GM21447 (cell line): Measurements from ENCODE around the gene GANAB.
"Not testable (repeated sequence)": the region's sequence is repeated elsewhere in the genome, so short reads cannot be mapped to it uniquely, and the experiment has no call there.

Source experiments
- ATAC-seq: cut with Tn5 transposase; IDR thresholded peaks from one replicate; pipeline ENCODE4 v1.9.1; 2021; ENCODE audit not compliant: unreplicated experiment

Gene GANAB

DNA sequence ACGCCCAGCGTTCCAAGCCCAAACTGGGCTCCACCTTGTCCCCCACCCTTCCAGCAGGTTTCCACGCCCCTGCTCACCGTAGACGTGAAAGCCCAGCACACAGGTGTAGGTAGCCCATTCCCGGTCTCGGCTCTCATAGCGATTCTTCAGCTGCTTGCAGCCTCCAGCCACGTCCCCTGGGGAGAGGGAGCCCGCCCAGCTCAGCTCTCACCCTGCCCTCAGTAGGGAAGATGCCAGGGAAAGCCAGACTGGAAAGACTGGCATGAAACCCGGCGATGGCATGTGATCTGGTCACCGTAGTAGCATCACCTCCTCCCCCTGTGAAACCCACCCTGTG lies 43.4 kb downstream of the GANAB start:
- no peak for ATAC-seq

DNA sequence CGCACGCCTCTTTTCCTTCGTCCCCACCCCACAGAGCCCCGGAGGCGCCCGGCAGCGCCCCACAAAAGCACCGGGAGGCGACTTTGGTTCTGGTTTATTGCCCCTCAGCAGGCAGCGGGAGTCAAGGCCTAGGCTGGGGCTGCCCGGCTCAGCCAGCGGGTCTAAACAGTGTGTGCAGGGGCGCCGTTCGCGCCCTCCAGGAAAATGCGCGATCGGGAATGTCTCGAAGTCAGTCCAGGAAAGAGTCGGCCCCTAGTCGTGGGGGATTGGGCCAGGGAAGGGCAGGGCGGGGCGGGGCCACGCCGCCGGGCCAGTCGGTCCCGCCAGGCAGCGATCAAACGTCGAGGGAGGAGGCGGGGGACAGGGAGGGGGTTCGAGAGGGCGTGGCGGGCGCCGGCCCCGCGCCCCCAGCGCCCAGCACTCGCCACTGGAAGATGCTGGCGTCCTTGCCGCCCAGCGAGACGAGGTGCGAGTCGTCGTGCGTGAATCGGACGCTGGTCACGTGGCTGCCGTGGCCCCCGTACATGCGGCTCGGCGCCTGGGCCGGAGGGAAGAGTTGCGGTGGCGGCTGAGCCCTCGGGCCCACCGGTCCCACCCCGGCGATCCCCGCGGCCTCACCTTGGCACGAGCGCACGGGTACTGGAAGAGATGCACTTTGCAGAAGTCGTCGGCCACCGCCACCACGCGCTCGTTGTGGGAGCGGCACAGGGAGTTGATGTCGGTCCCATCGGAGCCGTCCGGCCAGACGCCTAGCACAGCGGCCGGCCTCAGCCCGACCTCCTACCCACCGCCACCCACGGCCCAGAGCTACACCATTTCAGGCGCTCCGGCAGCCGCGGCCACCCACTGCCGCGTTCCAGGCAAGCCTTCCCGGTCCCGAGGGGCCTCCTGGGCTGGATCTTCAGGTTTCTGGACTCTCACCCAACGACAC lies 44.0 kb downstream of the GANAB start:
- ATAC-seq, result no peak

DNA sequence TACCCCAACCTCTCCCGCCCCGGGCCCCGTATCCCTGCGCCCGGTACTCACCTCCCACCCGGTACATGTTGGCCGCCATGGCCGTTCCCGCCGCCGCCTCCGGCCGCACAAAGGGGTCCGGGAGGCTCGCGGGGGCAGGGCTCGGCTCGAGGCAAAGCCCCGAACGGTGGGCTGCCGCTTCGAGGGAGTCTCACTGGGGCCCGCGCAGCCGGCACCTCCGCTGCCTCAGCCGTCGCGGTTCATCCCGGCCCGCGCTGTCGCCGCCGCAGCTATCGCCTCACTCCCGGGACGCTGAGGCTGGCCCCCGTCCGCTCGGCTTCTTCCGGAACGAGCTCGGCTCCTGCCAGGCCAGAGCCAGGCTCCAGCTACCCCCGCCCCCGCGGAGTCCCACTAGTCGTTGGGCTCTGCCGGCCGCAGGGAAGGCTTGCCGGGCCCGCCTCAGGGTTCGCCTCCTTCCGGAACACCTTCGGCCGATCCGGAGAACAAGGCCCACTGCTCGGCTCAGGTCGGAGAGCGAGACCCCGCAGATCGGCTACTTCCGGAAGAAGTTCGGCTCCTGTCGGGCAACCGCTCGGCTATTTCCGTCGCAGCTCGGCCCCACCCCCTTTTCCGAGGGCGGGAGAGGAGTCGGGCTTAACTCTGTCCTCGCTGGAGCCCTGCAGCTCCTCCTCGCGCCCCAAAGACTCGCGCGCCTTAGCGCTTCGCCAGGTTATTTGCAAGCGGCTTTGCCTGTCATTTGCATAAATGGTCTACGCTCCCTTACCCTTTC lies 44.9 kb downstream of the GANAB start, which contains the start of gene MTA2:
TSS of gene MTA2 (minus strand) at position 494 of the 769 bp plus-strand sequence. CDS start at position 79, 415 bp downstream.
- ATAC-seq, result peak; percentile 65

DNA sequence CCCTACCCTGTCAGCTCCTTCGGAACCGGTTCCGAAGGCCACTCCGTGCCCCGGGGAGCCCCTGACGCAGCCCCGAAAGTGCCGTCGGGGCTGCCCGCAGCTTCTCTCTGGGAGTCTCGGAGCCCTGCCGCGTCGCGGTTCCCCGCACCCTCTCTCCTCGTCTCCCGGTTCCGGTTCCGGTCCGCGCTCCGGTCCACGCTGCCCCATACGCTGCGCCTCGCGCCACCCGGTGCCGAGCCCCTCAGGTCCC lies 45.4 kb downstream of the GANAB start:
- ATAC-seq, result no peak

DNA sequence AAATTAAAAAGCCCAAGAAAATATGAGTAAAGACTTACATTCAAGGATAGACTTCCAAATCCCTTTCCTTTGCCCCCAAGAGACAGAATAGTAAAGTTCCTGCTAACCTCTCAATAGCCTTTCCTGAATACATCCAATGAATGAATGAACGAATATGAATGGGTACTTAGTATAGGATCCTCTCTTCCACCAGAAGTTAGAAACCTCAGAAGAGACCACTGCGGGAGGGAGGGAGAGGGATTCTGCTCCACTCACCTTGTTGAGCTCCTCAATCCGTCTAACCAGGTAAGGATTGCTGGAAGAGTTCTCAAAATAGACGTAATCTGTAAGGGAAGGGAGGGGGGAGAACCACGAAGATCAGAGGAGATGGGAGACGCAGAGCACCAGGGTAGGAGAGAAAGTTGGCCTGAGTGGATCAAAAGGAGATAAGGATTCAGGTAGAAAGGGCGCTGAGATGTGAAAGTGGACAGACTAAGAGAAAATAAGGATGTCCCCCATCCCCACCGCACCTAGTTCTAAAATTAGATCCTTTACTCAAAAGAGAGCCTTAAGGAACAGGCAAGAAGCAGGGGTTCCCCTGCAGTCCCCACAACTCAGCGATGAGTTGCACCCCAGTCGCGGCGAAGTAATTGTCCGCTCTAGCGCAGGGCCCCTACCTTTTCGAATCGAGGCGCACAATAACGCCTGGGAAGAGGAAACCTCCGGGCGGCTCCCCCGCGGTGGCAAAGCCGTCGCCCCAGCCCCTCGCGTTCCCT lies 45.9 kb downstream of the GANAB start:
- no peak for ATAC-seq

DNA sequence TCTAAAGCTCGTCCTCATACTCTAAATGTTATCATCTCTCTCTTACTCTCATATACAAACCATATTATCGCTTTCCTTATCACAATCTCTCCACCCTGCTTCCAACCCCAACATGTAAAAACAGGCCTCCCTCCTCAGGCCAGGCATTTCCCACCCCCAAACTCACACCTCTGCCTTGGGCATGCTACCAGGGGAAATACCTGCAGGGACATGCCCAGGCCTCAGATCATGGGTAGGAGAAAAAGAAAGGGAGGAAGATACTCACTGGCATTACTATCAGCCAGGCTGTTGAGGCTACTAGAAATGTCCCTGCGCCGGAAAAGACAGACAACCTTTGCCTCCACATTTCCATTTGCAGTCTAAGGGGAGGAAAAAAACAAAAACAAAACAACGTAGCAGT lies 46.5 kb downstream of the GANAB start:
- ATAC-seq, result no peak

DNA sequence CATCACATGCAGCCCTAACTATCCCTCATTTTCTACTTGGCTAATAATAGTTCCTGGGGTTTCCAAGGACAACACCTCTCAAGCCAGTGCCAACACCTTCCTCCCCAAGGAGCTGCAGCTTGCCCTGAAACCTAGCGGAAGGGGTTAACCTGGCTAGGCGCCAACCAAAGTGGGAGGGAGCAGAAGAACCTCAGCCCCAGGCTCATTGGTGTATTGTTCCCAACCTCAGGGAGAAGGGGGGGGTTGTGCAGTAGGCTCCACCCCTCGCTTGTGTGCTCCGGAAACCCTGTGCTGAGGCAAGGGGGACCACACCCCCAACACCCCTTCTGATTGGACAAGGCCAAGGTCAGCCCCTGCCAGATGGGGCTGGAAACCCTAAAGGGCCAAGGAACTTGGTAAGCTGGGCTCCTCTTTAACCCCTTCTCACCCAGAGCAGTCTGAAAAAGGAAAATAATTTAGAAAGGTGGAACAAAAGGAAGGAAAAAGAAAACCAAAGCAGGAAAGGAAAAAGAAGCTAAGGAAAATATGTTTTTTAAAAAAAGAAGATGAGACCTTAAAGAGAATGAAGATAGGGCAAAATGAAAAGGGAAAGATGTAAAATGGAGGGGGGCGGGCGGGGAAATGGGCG lies 47.2 kb downstream of the GANAB start:
- peak; percentile 59 for ATAC-seq

DNA sequence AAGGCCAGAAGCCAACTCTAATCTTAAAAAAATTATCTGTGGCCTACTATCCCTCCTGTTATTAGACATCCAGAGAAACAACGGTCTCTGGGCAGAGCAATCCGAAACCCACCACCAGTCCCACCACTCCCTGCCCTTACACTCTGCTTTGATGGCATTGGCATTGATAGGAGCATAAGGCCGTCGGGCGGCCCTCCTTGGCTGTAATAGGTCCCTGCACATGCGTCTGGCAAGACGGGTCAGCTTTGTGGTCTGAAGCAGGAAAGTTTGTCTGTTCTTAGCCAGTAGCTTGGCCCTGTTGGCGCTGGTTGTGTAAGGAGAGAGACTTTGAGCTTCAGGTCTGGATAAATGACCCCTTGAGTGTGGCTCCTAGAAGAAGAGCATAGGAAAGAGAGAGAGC lies 51.3 kb downstream of the GANAB start:
- no peak for ATAC-seq

DNA sequence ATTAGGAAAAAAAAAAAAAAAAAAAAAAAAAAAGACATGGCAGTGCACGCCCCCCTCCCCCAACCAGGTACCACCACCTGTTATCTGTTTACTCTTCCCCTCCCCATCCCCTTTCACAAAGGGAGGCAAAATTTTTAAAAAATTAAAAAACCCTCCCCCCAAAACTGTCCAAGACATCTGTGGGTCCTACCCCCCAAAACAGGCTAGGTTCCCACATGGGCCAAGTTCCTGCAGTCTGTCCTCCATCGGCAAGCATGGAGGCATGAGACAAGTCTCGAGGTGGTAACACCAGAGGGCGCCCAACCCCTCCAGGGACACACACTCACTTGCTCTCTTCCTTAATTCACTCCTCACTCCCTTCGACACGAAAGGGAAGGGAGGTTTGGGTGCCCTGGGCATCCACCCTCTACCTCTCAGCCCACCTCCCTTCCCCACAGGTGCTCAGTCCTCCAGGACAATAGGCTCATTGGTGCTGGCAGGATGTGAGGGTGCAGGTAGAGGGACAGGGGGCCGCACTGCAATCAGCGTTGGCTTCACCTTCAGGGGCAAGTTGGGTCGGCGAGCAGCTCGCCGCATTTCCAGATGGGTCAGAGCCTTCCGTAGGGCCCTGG lies 52.9 kb downstream of the GANAB start:
- no peak for ATAC-seq

DNA sequence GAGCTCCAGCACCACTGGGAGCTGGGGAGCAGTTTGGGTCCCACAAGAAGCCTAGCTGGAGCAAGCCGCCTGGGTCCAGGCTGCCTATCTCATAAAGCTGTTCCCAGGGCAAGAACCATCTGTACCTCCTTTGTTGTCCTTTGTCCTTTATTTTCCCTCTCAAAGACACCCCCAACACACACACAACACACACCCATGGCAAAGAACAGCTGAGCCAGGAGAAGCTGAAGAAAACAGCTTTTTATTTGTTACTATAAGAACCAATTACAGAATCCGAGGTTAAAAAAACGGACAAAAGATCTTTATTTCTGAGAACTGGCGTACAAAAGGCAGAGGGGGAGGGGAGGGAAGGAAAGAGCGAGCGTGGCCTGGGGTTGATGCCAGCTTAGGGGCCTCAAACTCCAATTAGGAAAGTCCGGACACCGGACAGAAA lies 53.4 kb downstream of the GANAB start:
- ATAC-seq, result no peak

DNA sequence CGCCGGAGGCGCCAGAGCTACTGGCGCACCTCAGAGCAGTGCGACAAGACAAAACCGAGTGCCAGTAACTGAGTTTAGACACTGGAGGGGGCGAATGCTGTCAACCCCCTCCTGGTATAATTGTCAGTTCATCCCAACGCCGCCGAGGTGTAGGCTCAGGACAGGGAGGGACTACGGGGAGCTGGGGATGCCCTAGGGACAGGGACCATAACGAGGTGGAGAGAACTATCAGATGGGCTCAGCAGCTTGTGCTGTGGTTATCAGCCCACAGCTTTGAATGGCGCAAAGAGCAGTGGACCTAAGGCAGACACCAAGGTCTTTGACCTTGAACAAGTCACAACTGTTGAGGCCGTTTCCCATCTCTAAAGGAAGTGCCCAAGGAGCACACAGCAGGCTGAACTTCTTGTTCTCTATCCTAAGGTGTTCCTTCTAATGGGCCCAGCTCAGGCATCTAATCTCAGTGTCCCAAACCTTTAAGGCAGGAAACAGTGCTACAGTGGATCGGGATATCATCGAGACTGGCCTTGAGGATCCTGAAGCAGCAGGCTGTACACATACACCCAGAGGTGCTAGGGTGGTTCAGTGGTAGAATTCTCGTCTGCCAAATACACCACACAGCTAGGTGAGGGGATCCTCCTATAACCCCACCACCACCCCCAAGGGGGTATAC lies 54.1 kb downstream of the GANAB start:
- peak; percentile 1 for ATAC-seq

DNA sequence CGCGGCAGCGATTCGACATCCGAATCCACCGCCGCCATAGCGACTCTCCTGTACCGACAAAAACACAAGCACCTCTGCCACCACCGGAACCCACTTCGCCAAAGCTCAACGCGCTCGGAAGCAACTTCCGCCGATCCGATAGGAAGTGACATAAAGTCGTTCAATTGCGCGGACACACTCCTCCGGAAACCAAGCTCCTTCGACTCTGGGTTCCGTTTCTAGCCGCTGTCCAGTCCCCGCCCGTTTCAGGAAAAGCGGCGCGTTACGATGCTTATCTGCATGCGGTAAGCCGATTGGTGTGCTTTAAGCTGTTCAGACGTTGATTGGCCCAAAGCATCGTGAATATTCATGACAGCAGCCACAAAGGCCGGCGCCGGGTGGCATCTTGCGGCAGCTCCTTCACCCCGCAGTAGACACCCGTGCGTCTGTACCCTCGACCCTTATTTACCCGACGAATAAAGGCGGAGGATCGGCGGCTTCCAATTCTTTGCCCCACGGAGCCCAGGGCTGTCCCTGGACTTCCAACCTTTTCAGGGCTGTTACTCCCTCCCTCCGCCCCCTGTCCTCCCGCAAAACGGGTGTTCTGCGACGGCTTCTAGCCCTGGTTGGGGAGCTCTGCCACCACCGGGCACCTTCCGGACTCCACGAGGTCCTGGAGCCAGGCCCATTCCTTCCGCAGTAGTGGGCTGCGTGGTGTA lies 54.8 kb downstream of the GANAB start, which contains the start of gene TUT1:
TSS of gene TUT1 (minus strand) at position 76 of the 698 bp plus-strand sequence. CDS start at position 38, 38 bp downstream.
- peak; percentile 89 for ATAC-seq

DNA sequence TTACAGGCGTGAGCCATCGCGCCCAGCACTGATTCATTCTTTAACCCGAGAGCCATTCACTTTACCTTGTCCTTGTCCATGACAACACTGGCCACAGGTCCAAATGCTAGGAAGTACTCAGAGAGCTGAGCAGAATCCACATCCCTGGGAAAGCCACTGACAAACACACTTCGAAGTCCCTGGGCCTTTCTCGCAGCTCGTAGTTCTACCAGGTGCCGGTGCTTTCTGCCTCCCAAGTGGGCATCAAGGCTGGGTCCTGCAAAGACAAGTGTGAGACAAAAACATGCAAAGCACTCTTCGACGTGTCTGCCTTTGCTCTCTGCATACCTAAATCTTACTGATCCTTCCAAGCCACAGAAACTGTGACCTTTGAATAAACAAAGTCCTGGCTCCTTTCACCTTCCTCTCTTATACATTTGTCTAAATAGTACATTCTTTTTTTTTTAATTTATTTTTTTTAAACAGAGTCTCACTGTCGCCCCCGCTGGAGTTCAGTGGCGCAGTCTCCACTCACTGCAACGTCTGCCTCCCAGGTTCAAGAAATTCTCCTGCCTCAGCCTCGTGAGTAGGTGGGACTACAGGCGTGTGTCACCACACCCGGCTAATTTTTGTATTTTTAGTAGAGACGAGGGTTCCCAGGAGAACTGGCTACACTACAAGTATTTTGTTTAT lies 57.3 kb downstream of the GANAB start:
- no peak for ATAC-seq

DNA sequence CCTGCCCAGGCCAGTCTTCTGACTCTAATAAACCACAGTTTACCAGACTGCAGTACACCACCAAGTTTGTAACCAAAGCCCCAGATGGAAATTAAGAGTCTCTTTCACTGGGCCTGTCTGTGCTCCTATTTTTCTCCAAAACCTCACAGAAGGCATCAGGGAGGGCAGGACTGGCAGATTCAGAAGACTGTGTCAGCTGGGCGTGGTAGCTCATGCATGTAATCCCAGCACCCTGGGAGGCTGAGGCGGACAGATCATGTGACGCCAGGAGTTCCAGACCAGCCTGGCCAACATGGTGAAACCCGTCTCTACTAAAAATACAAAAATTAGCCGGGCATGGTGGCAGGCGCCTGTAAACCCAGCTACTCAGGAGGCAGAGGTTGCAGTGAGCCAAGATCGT lies 61.1 kb downstream of the GANAB start:
- not testable (repeated sequence) for ATAC-seq

DNA sequence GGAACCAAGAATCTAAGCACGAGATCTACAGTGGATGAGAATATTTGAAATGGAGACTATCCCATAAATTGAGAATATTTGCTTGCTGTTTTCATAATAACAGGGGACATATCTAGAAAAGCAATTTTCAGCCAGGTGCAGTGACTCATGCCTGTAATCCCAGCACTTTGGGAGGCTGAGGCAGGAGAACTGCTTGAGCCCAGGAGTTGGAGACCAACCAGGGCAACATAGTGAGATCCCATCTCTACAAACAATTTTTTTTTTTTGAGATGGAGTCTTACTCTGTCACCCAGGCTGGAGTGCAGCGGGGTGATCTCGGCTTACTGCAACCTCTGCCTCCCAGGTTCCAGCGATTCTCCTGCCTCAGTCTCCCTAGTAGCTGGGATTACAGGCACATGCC lies 64.7 kb downstream of the GANAB start:
- not testable (repeated sequence) for ATAC-seq

DNA sequence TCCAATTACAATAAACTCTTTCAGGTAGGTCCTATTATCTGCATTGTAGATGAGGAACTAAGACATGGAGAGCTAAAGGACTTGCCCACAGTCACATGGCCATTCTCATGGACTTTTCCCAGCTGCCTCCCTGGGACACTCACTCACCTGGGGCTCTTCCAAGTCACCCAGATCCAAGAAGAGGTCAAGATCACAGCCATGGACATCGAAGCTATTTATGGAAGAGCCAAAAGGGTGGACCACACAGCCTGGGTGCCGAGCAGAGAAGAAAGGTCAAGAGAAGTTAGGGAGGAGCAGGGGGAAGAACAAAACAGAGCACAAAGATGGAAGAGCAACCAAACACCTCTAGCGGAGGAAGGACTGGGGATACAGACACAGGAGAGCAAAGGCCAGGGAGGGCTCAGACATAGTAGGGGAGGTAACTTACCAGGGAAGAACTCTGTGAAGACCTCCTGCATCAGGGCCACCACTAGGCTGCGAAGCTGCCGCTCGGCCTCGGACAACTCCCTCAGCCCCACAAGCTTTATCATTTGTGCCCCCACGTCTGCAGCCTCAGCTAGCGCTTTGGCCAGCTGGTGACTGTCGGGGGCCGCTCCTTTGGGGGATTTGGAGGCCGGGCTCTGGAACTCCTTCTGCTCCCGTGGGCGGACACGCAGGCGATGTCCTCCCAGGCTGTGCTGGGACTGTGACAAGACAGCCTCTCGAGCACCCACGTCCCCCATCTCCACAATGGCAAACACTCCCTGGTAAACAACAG lies 65.3 kb downstream of the GANAB start:
- ATAC-seq, result no peak

DNA sequence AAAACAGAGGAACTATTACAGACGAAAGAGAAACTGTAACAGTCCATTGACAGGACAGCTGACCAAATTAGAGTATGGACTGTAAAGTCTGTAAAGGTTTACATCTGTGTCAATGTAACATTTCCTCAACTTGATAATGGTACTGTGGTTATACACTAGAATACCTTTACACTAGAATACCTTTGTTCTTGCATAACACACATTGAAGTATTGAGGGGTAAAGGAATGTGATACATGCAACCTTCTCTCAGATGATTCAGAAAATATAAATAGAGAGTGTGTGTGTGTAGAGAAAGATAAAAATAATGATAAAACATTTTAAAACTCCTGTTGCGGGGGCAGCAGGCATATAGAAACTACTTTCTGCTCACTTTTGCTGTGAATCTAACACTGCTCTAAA lies 67.2 kb downstream of the GANAB start:
- no peak for ATAC-seq

DNA sequence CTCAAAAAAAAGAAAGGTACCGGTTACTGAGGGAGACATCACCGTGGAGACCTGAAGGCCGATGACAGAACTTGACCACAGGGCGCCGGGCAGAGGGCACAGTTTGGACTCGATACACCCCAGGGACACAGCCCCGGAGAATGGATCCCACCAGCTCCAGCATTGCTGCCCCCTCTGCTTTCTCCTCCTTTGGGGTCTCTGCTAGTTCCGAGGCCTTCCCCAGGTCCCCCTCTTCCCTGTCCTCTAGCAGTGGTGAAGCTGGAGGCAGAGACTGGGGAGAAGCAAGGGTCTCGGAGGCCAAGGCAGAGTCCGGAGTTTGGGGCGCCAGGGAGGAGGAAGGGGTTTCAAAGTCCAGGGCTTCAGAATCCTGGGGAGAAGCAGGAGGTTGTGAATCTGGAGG lies 67.9 kb downstream of the GANAB start:
- no peak for ATAC-seq
